HAP-1 (cell line): Measurements from ENCODE around the gene TAF6L.
A peak's percentile ranks its signal among the peaks of the same experiment; 100 is the strongest.
"Not testable (repeated sequence)": the region's sequence is repeated elsewhere in the genome, so short reads cannot be mapped to it uniquely, and the experiment has no call there.

Source experiments
- DNase-seq, 2 experiments: peaks; one replicate each; pipeline ENCODE4 v3.0.0-alpha.2; 2016 to 2020; ENCODE audit warnings: low spot score in 2 of 2
- H3K27me3 ChIP-seq: fragments of 250-450 bp; sonication (Bioruptor Pico); 2 replicates; pipeline ENCODE4 v1.5.1; 2020; ENCODE audit warnings: low read depth, mild to moderate bottlenecking, moderate library complexity
- H3K36me3 ChIP-seq: fragments of 250-450 bp; sonication (Bioruptor Pico); replicated peaks from 2 replicates; pipeline ENCODE4 v1.5.1; 2020; ENCODE audit warnings: mild to moderate bottlenecking
- H3K4me1 ChIP-seq: fragments of 250-450 bp; sonication (Bioruptor Pico); 2 replicates; pipeline ENCODE4 v1.5.1; 2020; ENCODE audit warnings: mild to moderate bottlenecking
- H3K4me3 ChIP-seq: fragments of 250-450 bp; sonication (Bioruptor Pico); 2 replicates; pipeline ENCODE4 v1.5.1; 2020; ENCODE audit warnings: mild to moderate bottlenecking, moderate library complexity
- H3K9me3 ChIP-seq: fragments of 250-450 bp; sonication (Bioruptor Pico); 2 replicates; pipeline ENCODE4 v1.5.1; 2020; ENCODE audit warnings: mild to moderate bottlenecking, moderate library complexity
- in situ Hi-C: fragments of 300-500 bp; cut with MboI; formaldehyde crosslinking; loops from 3 replicates; pipeline ENCODE4 v1.14.3; 2020; ENCODE audit warnings: low sequenced_read_pairs, inconsistent platforms, mixed read lengths

The TAF6L gene

DNA sequence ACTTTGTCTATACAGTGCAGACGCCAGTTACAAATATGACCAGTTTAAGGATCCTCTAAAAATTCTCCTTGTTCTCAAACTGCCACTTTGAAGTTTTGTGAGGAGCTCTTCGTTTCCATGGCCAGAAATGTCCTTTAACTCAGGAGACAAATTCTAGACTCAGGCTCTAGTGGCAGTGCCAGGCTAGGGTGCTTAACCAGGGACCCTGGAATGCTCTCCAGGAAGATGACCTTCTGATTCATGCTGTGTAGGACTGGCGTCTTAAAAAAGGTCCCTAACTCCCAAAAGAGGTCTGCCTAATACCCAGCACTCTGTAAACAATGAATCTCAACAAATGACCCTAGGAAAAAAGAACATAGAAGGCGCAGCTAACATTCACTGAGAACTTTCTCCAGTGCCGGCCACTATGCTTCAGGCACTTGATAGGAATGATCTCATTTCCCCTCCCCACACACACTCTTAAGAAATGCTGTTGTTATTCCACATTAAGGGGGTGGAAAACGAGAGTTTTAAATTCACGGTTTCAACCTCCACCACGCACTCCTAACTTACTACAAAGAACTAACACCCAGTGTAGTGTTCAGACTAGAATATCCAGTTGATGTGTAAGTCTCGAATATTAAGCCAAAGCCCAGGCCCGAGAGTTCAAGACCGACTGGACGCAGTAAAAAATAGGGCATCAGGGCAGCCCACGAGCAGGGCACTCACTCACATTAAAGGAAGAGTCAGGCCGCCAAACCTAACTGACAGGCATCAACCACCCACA lies 33.3 kb downstream of the TAF6L start:
- Histone ChIP-seq H3K9me3 (no peaks in the 10 kb centered on the region), H3K36me3 (peaks cover 41% of the 10 kb centered on the region), H3K4me1 (peaks cover 4% of the 10 kb centered on the region), H3K27me3 (no peaks in the 10 kb centered on the region), H3K4me3 (peak overlapping the region; percentile 68)
- in situ Hi-C loops = no loop called here
- no peak for DNase-seq

GRCh38 chr11:62805076-62805892 lies 34.1 kb downstream of the TAF6L start, which contains the start of gene NXF1:
Gene NXF1, minus strand, starts transcription at chr11:62805440. Its CDS starts 84 bp downstream, at chr11:62805356.
- H3K36me3 ChIP-seq = peaks cover 33% of the 10 kb centered on the region
- no peaks in the 10 kb centered on the region for H3K27me3 ChIP-seq
- H3K4me3 ChIP-seq = peak within 1 kb of the TSS; percentile 68
- in situ Hi-C loops = no loop called here
- DNase-seq = peak; percentile 89 to 95
- peaks cover 4% of the 10 kb centered on the region for H3K4me1 ChIP-seq
- H3K9me3 ChIP-seq = no peaks in the 10 kb centered on the region

DNA sequence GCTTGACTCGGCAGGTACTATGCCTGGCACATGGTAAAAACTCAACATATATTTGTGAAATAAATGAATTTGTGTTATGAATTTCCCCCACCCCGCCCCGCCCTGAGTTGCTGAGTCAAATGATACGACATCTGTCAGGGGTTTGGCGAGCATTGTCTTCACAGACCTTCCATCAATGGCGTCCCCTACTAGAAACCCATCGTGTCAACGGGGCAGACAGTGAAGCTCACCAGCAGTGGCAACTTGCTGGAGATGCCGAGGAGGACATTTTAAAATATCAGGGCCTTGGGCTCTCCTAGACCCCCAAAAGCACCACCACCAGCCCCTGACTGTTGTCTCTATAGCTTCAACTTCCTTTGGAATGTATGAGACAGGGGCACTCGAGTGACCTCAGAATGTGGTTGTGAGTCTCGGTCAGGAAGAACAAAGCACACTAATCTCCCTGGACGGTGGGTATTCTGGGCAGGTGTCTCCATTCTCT lies 34.8 kb downstream of the TAF6L start:
- in situ Hi-C loops = no loop called here
- peak in 1 of 2 experiments; percentile 29 for DNase-seq
- Histone ChIP-seq H3K4me1 (peaks cover 4% of the 10 kb centered on the region), H3K27me3 (no peaks in the 10 kb centered on the region), H3K9me3 (no peaks in the 10 kb centered on the region), H3K36me3 (peaks cover 28% of the 10 kb centered on the region), H3K4me3 (peak overlapping the region; percentile 68)

GRCh38 chr11:62806611-62807121 lies 35.5 kb downstream of the TAF6L start:
- Histone ChIP-seq H3K27me3 (no peaks in the 10 kb centered on the region), H3K36me3 (peaks cover 21% of the 10 kb centered on the region), H3K9me3 (no peaks in the 10 kb centered on the region), H3K4me1 (peaks cover 4% of the 10 kb centered on the region), H3K4me3 (no peak overlapping the region)
- DNase-seq = no peak
- in situ Hi-C loops = no loop called here

DNA sequence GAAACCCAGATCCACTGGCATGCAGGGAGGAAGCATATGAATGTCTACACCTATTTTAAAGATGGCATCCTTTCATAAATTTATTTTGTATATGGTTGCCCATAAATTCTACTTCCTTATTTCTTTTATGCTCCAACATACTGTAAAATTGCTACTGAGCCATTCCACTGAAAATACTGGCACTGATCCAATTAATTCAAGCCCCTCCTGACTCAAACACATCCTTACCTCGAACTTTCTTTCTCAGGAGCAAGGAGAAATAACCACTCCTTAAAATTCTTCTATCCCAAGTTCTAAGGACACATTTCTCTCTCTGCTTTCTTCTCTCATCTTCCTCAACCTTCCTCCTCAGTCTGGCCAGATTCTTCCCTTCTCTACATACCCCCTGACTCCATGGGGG lies 39.6 kb downstream of the TAF6L start:
- Histone ChIP-seq H3K9me3 (no peaks in the 10 kb centered on the region), H3K36me3 (no peaks in the 10 kb centered on the region; the same call in 1 of the 2 replicates), H3K4me1 (peaks cover 4% of the 10 kb centered on the region), H3K27me3 (no peaks in the 10 kb centered on the region), H3K4me3 (no peak overlapping the region)
- DNase-seq = no peak
- in situ Hi-C loops = no loop called here

DNA sequence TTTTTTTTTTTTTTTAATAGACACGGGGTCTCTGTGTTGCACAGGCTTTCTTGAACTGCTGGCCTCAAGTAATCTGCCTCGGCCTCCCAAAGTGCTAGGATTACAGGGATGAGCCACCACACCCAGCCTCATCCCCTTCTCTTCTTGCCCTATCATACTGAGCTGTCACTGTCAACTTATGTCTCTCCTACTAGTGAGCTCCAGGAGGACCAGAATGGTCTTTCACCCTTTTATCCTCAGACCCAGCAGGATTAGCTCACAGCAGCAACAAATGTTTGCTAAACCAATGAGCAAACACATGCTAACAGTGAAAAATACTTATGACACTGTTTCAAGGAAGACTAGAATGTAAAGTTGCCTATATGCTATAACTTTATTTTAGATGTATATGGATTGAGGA lies 40.5 kb downstream of the TAF6L start:
- no peaks in the 10 kb centered on the region for H3K4me1 ChIP-seq
- H3K27me3 ChIP-seq = no peaks in the 10 kb centered on the region
- H3K4me3 ChIP-seq = no peak overlapping the region
- H3K9me3 ChIP-seq = no peaks in the 10 kb centered on the region
- in situ Hi-C loops = no loop called here
- no peaks in the 10 kb centered on the region; the same call in 1 of the 2 replicates for H3K36me3 ChIP-seq
- DNase-seq = no peak

- in situ Hi-C loops = no loop called here
- no peak for DNase-seq
- Histone ChIP-seq H3K9me3 (no peaks in the 10 kb centered on the region), H3K4me1 (0 out of 2 replicates have a peak, but pooled peaks cover 4% of the 10 kb centered on the region), H3K36me3 (peaks cover 13% of the 10 kb centered on the region), H3K27me3 (no peaks in the 10 kb centered on the region), H3K4me3 (no peak overlapping the region)
Measured at GRCh38 chr11:62816557-62816956, 45.4 kb downstream of the TAF6L start.

DNA sequence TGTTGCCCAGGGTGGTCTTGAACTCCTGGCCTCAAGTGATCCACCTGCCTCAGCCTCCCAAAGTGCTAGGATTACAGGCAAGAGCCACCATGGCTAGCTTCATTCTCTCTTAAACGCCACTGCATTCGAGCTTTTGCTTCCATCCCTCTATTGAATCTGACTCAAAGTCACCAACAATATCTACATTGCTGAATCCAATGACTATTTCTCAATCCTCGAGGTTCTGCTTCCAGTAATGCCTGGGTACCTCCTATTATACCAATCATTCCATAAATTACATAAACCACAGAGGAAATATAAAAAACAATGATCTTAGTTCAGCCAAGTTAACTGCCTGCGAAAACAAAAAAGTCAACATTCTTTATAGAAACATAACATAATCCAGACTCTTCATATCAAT lies 45.9 kb downstream of the TAF6L start:
- in situ Hi-C loops = no loop called here
- no peak for DNase-seq
- Histone ChIP-seq H3K36me3 (peaks cover 14% of the 10 kb centered on the region), H3K27me3 (no peaks in the 10 kb centered on the region), H3K4me3 (no peak overlapping the region), H3K4me1 (0 out of 2 replicates have a peak, but pooled peaks cover 4% of the 10 kb centered on the region), H3K9me3 (no peaks in the 10 kb centered on the region)

DNA sequence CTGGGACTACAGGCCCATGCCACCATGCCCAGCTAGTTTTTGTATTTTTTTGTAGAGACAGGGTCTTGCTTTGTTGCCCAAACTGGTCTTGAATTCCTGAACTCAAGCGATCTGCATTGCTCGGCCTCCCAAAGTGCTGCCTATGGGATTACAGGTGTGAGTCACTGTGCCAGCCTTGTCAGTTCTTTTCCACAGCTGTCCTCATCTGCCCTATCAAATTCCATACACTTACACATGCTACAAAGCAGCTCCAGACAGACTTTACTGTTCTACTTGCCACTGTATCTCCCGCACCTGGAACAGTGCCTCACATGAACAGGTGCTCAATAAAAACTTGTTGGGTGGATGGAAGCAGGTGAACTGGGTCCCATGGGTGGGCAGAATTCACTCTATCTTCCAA lies 52.5 kb downstream of the TAF6L start:
- no peak for DNase-seq
- H3K4me1 ChIP-seq = no peaks in the 10 kb centered on the region
- H3K27me3 ChIP-seq = no peaks in the 10 kb centered on the region
- in situ Hi-C loops = no loop called here
- H3K9me3 ChIP-seq = no peaks in the 10 kb centered on the region
- peaks cover 47% of the 10 kb centered on the region for H3K36me3 ChIP-seq
- no peak overlapping the region for H3K4me3 ChIP-seq

- H3K4me3 ChIP-seq, H3K9me3 ChIP-seq, H3K4me1 ChIP-seq, DNase-seq, H3K27me3 ChIP-seq, in situ Hi-C loops: not testable (repeated sequence)
- H3K36me3 ChIP-seq = peaks cover 49% of the 10 kb centered on the region
Measured at GRCh38 chr11:62828130-62828529, 56.9 kb downstream of the TAF6L start.

DNA sequence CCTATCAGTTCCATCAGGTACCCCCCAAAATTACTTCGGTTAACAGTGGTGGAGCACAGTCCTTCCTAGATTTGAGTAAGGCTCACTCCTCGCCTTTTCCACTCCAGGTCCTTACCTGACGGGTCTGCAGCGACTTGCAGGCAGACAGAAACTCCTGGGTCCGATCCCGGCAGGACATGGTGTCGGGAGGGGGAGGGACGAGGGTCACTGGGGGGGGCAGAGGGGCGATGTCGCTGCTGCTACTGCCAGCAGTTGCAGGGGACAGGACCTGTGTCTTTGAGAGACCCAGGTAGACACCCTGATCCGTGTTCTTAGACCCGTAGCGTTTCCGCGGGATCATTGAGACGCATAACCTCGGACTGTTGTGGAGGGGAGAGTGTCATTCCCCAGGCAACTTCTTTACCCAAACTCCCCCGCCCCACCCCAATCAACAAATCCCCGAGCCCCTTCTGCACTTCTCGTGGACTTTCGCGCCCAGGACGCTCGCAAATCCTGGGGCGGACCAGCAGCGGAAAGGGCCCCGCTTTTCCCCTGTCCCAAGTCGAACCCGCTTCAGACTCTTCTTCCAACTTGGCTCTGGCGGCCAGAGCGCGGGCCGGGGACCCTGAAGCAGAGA lies 59.8 kb downstream of the TAF6L start:
- Histone ChIP-seq H3K36me3 (peaks cover 47% of the 10 kb centered on the region), H3K4me3 (peak overlapping the region; percentile 99), H3K27me3 (no peaks in the 10 kb centered on the region), H3K4me1 (peaks cover 8% of the 10 kb centered on the region), H3K9me3 (no peaks in the 10 kb centered on the region)
- DNase-seq = peak in 1 of 2 experiments; percentile 81
- in situ Hi-C loops = no loop called here

- Histone ChIP-seq H3K4me3 (peak within 1 kb of the TSS; percentile 99), H3K9me3 (no peaks in the 10 kb centered on the region), H3K36me3 (peaks cover 54% of the 10 kb centered on the region), H3K4me1 (peaks cover 8% of the 10 kb centered on the region), H3K27me3 (no peaks in the 10 kb centered on the region)
- DNase-seq = peak; percentile 97 to 100
- in situ Hi-C loops = no loop called here
Measured at GRCh38 chr11:62831520-62832335, 60.5 kb downstream of the TAF6L start, which contains the start of gene STX5. Gene STX5, minus strand, starts transcription at chr11:62832051. Its CDS starts 808 bp downstream, at chr11:62831243.
